OCI-LY1 (cell line): ENCODE results near the gene CATSPER4.

ENCODE experiments used
- H2AFZ ChIP-seq: fragments of 200-600 bp; sonication (generic), shearing (Covaris generic); 2 replicates; pipeline ENCODE4 v1.6.0; 2014; ENCODE audit warnings: antibody characterized with exemption, mild to moderate bottlenecking, low read length
- H3F3A ChIP-seq: fragments of 200-600 bp; sonication (generic), shearing (Covaris generic); 2 replicates; pipeline ENCODE4 v1.6.0; 2014; ENCODE audit warnings: mild to moderate bottlenecking, antibody characterized with exemption, low read length, moderate library complexity; ENCODE audit not compliant: insufficient read depth
- H3K27ac ChIP-seq: fragments of 200-600 bp; sonication (generic); 2 replicates; pipeline ENCODE4 v1.5.1; 2014; ENCODE audit warnings: low read length, mixed run types, mild to moderate bottlenecking, low read depth; ENCODE audit not compliant: poor library complexity, severe bottlenecking
- H3K27me3 ChIP-seq: fragments of 200-600 bp; sonication (generic); 2 replicates; pipeline ENCODE4 v1.6.0; 2014; ENCODE audit warnings: antibody characterized with exemption, mild to moderate bottlenecking, low read length, moderate library complexity; ENCODE audit not compliant: insufficient read depth
- H3K36me3 ChIP-seq: fragments of 200-600 bp; sonication (generic); 2 replicates; pipeline ENCODE4 v1.6.1; 2014; ENCODE audit warnings: mild to moderate bottlenecking, antibody characterized with exemption, low read length, moderate library complexity, mixed read lengths; ENCODE audit not compliant: insufficient read depth
- H3K4me1 ChIP-seq: fragments of 200-600 bp; sonication (generic); 2 replicates; pipeline ENCODE4 v1.5.1; 2014; ENCODE audit warnings: mild to moderate bottlenecking, low read length, moderate library complexity; ENCODE audit not compliant: insufficient read depth, severe bottlenecking
- H3K4me2 ChIP-seq: fragments of 200-600 bp; sonication (generic), shearing (Covaris generic); 2 replicates; pipeline ENCODE4 v1.6.1; 2014; ENCODE audit warnings: low read length
- H3K4me3 ChIP-seq: fragments of 200-600 bp; sonication (generic); 2 replicates; pipeline ENCODE4 v1.5.1; 2014; ENCODE audit warnings: low read length, low read depth, mild to moderate bottlenecking, mixed read lengths; ENCODE audit not compliant: poor library complexity, severe bottlenecking
- H3K79me2 ChIP-seq: fragments of 200-600 bp; shearing (Covaris generic); 2 replicates; pipeline ENCODE4 v1.6.1; 2016; ENCODE audit warnings: mixed run types, low read length, mixed read lengths; ENCODE audit not compliant: insufficient read depth
- H3K9ac ChIP-seq: fragments of 200-600 bp; sonication (generic), shearing (Covaris generic); 2 replicates; pipeline ENCODE4 v1.6.1; 2014; ENCODE audit warnings: mild to moderate bottlenecking, low read length, mixed read lengths
- H3K9me2 ChIP-seq: fragments of 200-600 bp; sonication (generic), shearing (Covaris generic); 2 replicates; pipeline ENCODE4 v1.6.1; 2014; ENCODE audit warnings: low read depth, mild to moderate bottlenecking, low read length, mixed read lengths
- H3K9me3 ChIP-seq: fragments of 200-600 bp; shearing (Covaris generic); 2 replicates; pipeline ENCODE4 v1.6.1; 2014; ENCODE audit warnings: low read length, mixed read lengths
- H4K20me1 ChIP-seq: fragments of 200-600 bp; sonication (generic), shearing (Covaris generic); 2 replicates; pipeline ENCODE4 v1.6.0; 2016; ENCODE audit warnings: mild to moderate bottlenecking, low read length; ENCODE audit not compliant: insufficient read depth
- EZH2 ChIP-seq: fragments of 200-600 bp; sonication (generic), shearing (Covaris generic); IDR thresholded peaks from 2 replicates; pipeline ENCODE4 v1.8.0; 2017; ENCODE audit warnings: borderline replicate concordance, mixed run types, mild to moderate bottlenecking, antibody characterized with exemption, low read length, moderate library complexity, mixed read lengths
- TF ChIP-seq, protein P1 (sequence below): fragments of 200-600 bp; sonication (generic), shearing (Covaris generic); IDR thresholded peaks from 2 replicates; pipeline ENCODE4 v1.5.1; 2017; ENCODE audit warnings: mild to moderate bottlenecking, antibody characterized with exemption, low read length, moderate library complexity, mixed read lengths

The CATSPER4 gene

DNA sequence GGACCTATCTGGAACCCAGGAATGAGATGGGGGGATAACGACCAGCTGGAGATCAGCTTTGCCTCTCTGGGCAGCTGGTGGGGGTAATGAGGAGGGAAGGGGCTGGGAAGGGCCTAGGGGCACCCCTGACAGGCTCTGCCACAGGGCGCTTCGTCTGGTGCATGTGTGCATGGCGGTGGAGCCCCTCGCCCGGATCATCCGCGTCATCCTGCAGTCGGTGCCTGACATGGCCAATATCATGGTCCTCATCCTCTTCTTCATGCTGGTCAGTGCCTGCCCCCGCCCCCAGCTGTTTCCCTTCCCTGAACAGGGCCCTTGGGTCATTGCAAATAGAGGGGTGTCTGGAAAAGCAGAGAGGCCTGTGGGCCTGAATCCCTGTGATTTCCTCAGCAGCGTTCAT lies 7.4 kb downstream of the CATSPER4 start:
- Histone ChIP-seq H3K9me2 (no peaks in the 10 kb centered on the region), H3K9me3 (no peaks in the 10 kb centered on the region), H4K20me1 (no peaks in the 10 kb centered on the region), H3K4me1 (no peaks in the 10 kb centered on the region), H3K4me3 (no peak overlapping the region), H3F3A (no peaks in the 10 kb centered on the region), H3K36me3 (no peaks in the 10 kb centered on the region), H3K27me3 (no peaks in the 10 kb centered on the region; the same call in 1 of the 2 replicates), H2AFZ (no peak overlapping the region), H3K9ac (no peak overlapping the region), H3K4me2 (no peak overlapping the region), H3K79me2 (no peaks in the 10 kb centered on the region), H3K27ac (no peak overlapping the region)
- TF ChIP-seq, protein P1, sequence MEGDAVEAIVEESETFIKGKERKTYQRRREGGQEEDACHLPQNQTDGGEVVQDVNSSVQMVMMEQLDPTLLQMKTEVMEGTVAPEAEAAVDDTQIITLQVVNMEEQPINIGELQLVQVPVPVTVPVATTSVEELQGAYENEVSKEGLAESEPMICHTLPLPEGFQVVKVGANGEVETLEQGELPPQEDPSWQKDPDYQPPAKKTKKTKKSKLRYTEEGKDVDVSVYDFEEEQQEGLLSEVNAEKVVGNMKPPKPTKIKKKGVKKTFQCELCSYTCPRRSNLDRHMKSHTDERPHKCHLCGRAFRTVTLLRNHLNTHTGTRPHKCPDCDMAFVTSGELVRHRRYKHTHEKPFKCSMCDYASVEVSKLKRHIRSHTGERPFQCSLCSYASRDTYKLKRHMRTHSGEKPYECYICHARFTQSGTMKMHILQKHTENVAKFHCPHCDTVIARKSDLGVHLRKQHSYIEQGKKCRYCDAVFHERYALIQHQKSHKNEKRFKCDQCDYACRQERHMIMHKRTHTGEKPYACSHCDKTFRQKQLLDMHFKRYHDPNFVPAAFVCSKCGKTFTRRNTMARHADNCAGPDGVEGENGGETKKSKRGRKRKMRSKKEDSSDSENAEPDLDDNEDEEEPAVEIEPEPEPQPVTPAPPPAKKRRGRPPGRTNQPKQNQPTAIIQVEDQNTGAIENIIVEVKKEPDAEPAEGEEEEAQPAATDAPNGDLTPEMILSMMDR = no peak
- TF ChIP-seq EZH2 = no peak

DNA sequence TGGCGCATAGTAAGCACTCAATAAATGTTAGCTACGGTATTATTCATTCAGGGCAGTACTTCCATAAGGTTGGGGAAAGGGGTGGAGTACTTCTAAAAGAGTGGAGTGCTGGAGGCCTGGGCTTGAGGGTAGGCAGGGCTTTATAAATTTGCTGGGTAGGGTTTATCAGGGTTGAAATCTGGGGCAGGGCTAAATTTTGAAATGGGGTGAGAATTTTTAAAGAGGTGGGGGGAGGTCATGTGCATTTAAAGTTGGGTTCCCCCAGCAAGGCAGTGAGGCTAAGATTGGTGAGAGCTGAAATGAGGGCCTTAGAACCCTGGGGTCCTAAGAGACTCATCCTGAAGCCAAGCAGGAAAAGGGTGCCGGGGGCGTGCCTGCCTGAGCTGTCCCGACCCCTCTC lies 10.0 kb downstream of the CATSPER4 start:
- Histone ChIP-seq H3K27me3 (no peaks in the 10 kb centered on the region; the same call in 1 of the 2 replicates), H2AFZ (no peak overlapping the region), H3K36me3 (no peaks in the 10 kb centered on the region), H3K9me3 (no peaks in the 10 kb centered on the region), H3K27ac (no peak overlapping the region), H3F3A (no peaks in the 10 kb centered on the region), H3K79me2 (no peaks in the 10 kb centered on the region), H3K4me3 (no peak overlapping the region), H3K9me2 (no peaks in the 10 kb centered on the region), H3K4me1 (no peaks in the 10 kb centered on the region), H3K9ac (no peak overlapping the region), H3K4me2 (no peak overlapping the region), H4K20me1 (no peaks in the 10 kb centered on the region)
- TF ChIP-seq, protein P1 = no peak
- TF ChIP-seq EZH2 = no peak

DNA sequence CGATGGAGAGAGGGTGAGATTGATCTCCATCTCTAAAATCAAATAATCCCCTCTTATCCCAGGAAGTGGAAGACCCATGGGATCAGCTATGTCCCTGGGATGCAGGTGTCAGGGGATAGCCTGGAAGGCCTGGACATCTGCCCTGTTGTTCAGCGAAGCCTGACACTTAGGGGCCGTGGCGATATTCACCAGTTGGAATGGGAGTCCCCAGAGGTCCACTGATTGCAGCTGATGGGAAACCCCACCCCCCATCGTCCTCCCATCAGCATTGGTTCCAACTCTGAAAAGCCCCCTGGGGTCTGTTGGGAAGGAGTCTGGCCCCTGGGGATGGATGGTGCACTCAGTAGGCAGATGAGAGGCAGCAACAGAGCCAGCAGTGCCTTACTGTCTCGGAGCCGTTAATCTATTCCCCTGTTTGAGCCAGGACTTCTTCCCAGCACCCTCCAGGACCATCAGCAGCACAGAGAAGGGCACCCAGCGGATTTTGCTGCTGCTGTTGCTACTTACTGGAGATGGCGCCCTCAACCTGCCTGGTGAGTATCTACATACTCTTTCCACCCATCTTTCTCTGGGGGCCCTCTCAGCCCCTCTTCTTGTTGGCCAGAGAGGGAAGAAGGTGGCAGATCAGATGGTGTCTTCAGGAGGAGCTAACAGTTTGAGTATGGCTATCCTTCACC lies 13.4 kb downstream of the CATSPER4 start:
- no peak overlapping the region for H3K27ac ChIP-seq
- no peak overlapping the region for H2AFZ ChIP-seq
- no peak overlapping the region for H3K4me2 ChIP-seq
- H3K9me2 ChIP-seq = no peaks in the 10 kb centered on the region
- no peaks in the 10 kb centered on the region; the same call in 1 of the 2 replicates for H3K27me3 ChIP-seq
- H3K36me3 ChIP-seq = no peaks in the 10 kb centered on the region
- no peaks in the 10 kb centered on the region for H4K20me1 ChIP-seq
- no peak for TF ChIP-seq EZH2
- TF ChIP-seq, protein P1 = peak; percentile 25; the same call in 1 of the 2 replicates
- H3K9me3 ChIP-seq = no peaks in the 10 kb centered on the region
- H3K79me2 ChIP-seq = no peaks in the 10 kb centered on the region
- H3K4me1 ChIP-seq = no peaks in the 10 kb centered on the region
- H3F3A ChIP-seq = no peaks in the 10 kb centered on the region
- no peak overlapping the region for H3K9ac ChIP-seq
- H3K4me3 ChIP-seq = no peak overlapping the region
